ENCODE data around the gene ELP5. TPM values are rescaled to one million over a fixed set of nuclear protein-coding genes. Genes with fewer than 3 reads are reported as not detected.
A peak's percentile ranks its signal among the peaks of the same experiment; 100 is the strongest.

The ELP5 gene
- total and polyA plus RNA-seq, 2 experiments from 2014 or later, result 30.6 to 49.6 TPM

DNA sequence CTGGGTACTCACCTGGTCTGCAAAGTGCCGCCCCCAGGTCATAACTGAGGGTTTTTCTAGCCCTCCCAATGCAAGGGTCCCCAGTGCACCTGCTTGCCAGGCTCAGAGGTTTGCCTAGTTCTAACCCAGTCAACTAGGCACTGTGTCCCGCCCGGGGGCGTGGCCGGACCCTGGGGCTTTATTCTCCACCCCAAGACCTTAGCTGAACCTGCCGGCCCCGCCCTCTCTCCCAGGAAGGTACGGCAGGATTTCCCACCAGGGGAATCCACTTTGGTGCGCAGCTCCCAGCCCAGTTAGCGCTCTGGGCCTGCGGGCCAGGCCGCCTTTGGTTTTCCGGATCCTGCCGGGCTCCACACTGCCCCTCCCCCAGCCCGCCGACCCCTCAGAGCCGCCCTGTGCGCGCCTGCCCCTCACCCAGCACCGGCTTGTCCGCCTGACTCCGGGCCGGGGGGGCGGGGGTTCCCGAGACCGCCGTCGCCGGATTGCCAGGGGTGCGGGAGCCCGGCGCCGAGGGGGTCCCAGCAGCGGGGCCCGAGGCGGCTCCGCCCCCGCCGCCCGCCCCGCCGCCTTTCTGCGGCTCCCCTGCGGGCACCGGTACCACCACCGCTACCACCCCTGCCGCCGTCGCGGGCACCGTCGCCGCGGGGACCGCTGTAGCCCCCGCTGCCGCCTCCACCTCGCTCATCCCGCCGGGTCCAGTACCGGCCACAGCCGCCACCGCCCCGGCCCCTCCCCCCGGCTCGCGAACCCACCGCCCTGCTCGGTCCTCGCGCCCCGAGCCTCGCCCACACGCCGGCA is 42.0 kb downstream of the ELP5 start:
- DNase-seq (ENCODE audit: low spot score), result peak; percentile 54

GRCh38 chr17:7294614-7295153 is 42.7 kb downstream of the ELP5 start, which contains the start of gene YBX2:
TSS of gene YBX2 (minus strand) at chr17:7294639. CDS start at chr17:7294500, 139 bp downstream.
- Histone ChIP-seq H3K9me2 (replicated peaks; ENCODE audit: insufficient read depth) (no peaks in the 10 kb centered on the region), H3K4me3 (no peak within 1 kb of the TSS), H3K9me3 (ENCODE audit: low read depth) (no peaks in the 10 kb centered on the region), H2AFZ (no peak within 1 kb of the TSS), H4K20me1 (ENCODE audit: insufficient read depth, poor library complexity, severe bottlenecking) (no peaks in the 10 kb centered on the region), H3K27me3 (no peaks in the 10 kb centered on the region), H3K4me2 (peak within 1 kb of the TSS; percentile 89), H3K27ac (no peak within 1 kb of the TSS), H3K36me3 (replicated peaks; ENCODE audit: insufficient read depth, low read depth) (no peaks in the 10 kb centered on the region), H3K79me2 (no peaks in the 10 kb centered on the region), H3K4me1 (ENCODE audit: insufficient read depth) (peaks cover 28% of the 10 kb centered on the region)
- peak; percentile 95 for DNase-seq (ENCODE audit: low spot score)
- 7% methylated on average over 10 of the region's 57 CpGs for WGBS (ENCODE audit: low lambda C conversion rate, missing lambda C conversion rate)
- TF ChIP-seq EZH2 (IDR thresholded peaks at IDR 0.05; ENCODE audit: borderline replicate concordance), result no peak
- TF ChIP-seq EZH2phosphoT487 (IDR thresholded peaks at IDR 0.05; ENCODE audit: low read depth, severe bottlenecking, unreplicated experiment), result no peak
- TF ChIP-seq, protein P1, sequence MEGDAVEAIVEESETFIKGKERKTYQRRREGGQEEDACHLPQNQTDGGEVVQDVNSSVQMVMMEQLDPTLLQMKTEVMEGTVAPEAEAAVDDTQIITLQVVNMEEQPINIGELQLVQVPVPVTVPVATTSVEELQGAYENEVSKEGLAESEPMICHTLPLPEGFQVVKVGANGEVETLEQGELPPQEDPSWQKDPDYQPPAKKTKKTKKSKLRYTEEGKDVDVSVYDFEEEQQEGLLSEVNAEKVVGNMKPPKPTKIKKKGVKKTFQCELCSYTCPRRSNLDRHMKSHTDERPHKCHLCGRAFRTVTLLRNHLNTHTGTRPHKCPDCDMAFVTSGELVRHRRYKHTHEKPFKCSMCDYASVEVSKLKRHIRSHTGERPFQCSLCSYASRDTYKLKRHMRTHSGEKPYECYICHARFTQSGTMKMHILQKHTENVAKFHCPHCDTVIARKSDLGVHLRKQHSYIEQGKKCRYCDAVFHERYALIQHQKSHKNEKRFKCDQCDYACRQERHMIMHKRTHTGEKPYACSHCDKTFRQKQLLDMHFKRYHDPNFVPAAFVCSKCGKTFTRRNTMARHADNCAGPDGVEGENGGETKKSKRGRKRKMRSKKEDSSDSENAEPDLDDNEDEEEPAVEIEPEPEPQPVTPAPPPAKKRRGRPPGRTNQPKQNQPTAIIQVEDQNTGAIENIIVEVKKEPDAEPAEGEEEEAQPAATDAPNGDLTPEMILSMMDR (IDR thresholded peaks at IDR 0.05; ENCODE audit: poor library complexity), result no peak

More for the DNA sequence above, 42.0 kb downstream of the ELP5 start:
- 15% methylated on average over 9 of the region's 75 CpGs for WGBS (ENCODE audit: low lambda C conversion rate, missing lambda C conversion rate)
- Histone ChIP-seq H3K4me1 (ENCODE audit: insufficient read depth) (peaks cover 28% of the 10 kb centered on the region), H3K4me2 (peak overlapping the region; percentile 89), H4K20me1 (ENCODE audit: insufficient read depth, poor library complexity, severe bottlenecking) (no peaks in the 10 kb centered on the region), H2AFZ (no peak overlapping the region), H3K9me3 (ENCODE audit: low read depth) (no peaks in the 10 kb centered on the region), H3K9me2 (replicated peaks; ENCODE audit: insufficient read depth) (no peaks in the 10 kb centered on the region), H3K36me3 (replicated peaks; ENCODE audit: insufficient read depth, low read depth) (no peaks in the 10 kb centered on the region), H3K27ac (no peak overlapping the region), H3K4me3 (no peak overlapping the region), H3K79me2 (no peaks in the 10 kb centered on the region), H3K27me3 (no peaks in the 10 kb centered on the region)
- peak; percentile 27 for TF ChIP-seq EZH2phosphoT487 (IDR thresholded peaks at IDR 0.05; ENCODE audit: low read depth, severe bottlenecking, unreplicated experiment)
- TF ChIP-seq, protein P1 (IDR thresholded peaks at IDR 0.05; ENCODE audit: poor library complexity), result no peak
- no peak for TF ChIP-seq EZH2 (IDR thresholded peaks at IDR 0.05; ENCODE audit: borderline replicate concordance)

GRCh38 chr17:7295230-7296180 is 43.5 kb downstream of the ELP5 start:
- Histone ChIP-seq H3K79me2 (no peaks in the 10 kb centered on the region), H3K4me2 (peak overlapping the region; percentile 89), H3K27me3 (no peaks in the 10 kb centered on the region), H3K4me3 (no peak overlapping the region), H3K9me2 (replicated peaks; ENCODE audit: insufficient read depth) (no peaks in the 10 kb centered on the region), H3K36me3 (replicated peaks; ENCODE audit: insufficient read depth, low read depth) (no peaks in the 10 kb centered on the region), H3K9me3 (ENCODE audit: low read depth) (no peaks in the 10 kb centered on the region), H4K20me1 (ENCODE audit: insufficient read depth, poor library complexity, severe bottlenecking) (no peaks in the 10 kb centered on the region), H3K4me1 (ENCODE audit: insufficient read depth) (peaks cover 28% of the 10 kb centered on the region), H2AFZ (no peak overlapping the region), H3K27ac (no peak overlapping the region)
- TF ChIP-seq EZH2phosphoT487 (IDR thresholded peaks at IDR 0.05; ENCODE audit: low read depth, severe bottlenecking, unreplicated experiment), result no peak
- TF ChIP-seq EZH2 (IDR thresholded peaks at IDR 0.05; ENCODE audit: borderline replicate concordance), result no peak
- TF ChIP-seq, protein P1 (IDR thresholded peaks at IDR 0.05; ENCODE audit: poor library complexity), result no peak
- no peak for DNase-seq (ENCODE audit: low spot score)
- 70% methylated on average over 40 of the region's 42 CpGs for WGBS (ENCODE audit: low lambda C conversion rate, missing lambda C conversion rate)
